Stimulated activated CD4-positive, alpha-beta T cell treated with anti-CD3 and anti-CD28 coated beads, Interleukin-4, amount 100 ng/mL, for 24 hours (primary cell): ENCODE measurements around the gene ANGPTL2.

ENCODE experiments used
- DNase-seq: peaks from one replicate; pipeline ENCODE4 v3.0.0-alpha.2; 2020

ANGPTL2 gene

GRCh38 chr9:127045148-127045547 lies 77.3 kb downstream of the ANGPTL2 start:
- no peak for DNase-seq

GRCh38 chr9:127039492-127039891 lies 82.9 kb downstream of the ANGPTL2 start:
- no peak for DNase-seq

- DNase-seq = no peak
Observed at GRCh38 chr9:127038531-127038930, 83.9 kb downstream of the ANGPTL2 start.
